WTC11 (cell line): ENCODE data around the gene ASCC1. TPM values are rescaled to one million over a fixed set of nuclear protein-coding genes. Genes with fewer than 3 reads are reported as not detected.

ENCODE experiments used
- ATAC-seq: fragments of 200-7000 bp; cut with Tn5 transposase; 2 replicates; pipeline ENCODE4 v1.10.0; 2021; ENCODE audit warnings: mild to moderate bottlenecking, moderate library complexity
- CTCF ChIA-PET: fragments of 300-600 bp; sonication (Branson Sonifier 250); formaldehyde crosslinking; loops from one replicate; lab custom pipeline; 2021; ENCODE audit warnings: antibody characterized with exemption; lab: Charles Lee
- POLR2A ChIA-PET: fragments of 350-600 bp; sonication (Branson Sonifier 250); formaldehyde crosslinking; loops from one replicate; lab custom pipeline; 2021; ENCODE audit warnings: antibody characterized with exemption; lab: Charles Lee
- DNase-seq: peaks from one replicate; pipeline ENCODE4 v3.0.0; 2021; ENCODE audit warnings: low spot score
- H3K27ac Mint-ChIP-seq: 2 replicates; pipeline ENCODE4 v1.8.0; 2021; ENCODE audit warnings: mixed read lengths
- H3K27me3 Mint-ChIP-seq: 2 replicates; pipeline ENCODE4 v1.8.0; 2021; ENCODE audit warnings: low read depth, mild to moderate bottlenecking, moderate library complexity, mixed read lengths
- H3K36me3 Mint-ChIP-seq: 2 replicates; pipeline ENCODE4 v1.8.0; 2021; ENCODE audit warnings: mixed read lengths
- H3K4me1 Mint-ChIP-seq: 2 replicates; pipeline ENCODE4 v1.8.0; 2022; ENCODE audit warnings: mixed read lengths
- H3K4me3 Mint-ChIP-seq: 2 replicates; pipeline ENCODE4 v1.8.0; 2021; ENCODE audit warnings: mild to moderate bottlenecking, moderate library complexity, mixed read lengths
- H3K9me3 Mint-ChIP-seq: 2 replicates; pipeline ENCODE4 v1.8.0; 2021; ENCODE audit warnings: mixed read lengths
- CBFB ChIP-seq: sonication (generic); formaldehyde crosslinking; IDR thresholded peaks from 2 replicates; pipeline ENCODE4 v1.8.1; 2022; ENCODE audit warnings: mild to moderate bottlenecking, low read depth, missing genetic modification reagents
- ELF4 ChIP-seq: sonication (generic); formaldehyde crosslinking; IDR thresholded peaks from 2 replicates; pipeline ENCODE4 v1.8.1; 2022; ENCODE audit warnings: low read depth, mild to moderate bottlenecking, moderate library complexity, missing genetic modification reagents
- FOXJ3 ChIP-seq: sonication (generic); formaldehyde crosslinking; IDR thresholded peaks from 2 replicates; pipeline ENCODE4 v1.9.0; 2021; ENCODE audit warnings: missing genetic modification reagents, mild to moderate bottlenecking, borderline replicate concordance
- GRHL2 ChIP-seq: fragments of 250-450 bp; sonication (Bioruptor Pico); IDR thresholded peaks from 2 replicates; pipeline ENCODE4 v1.8.0; 2022; ENCODE audit warnings: mild to moderate bottlenecking, moderate library complexity; ENCODE audit not compliant: insufficient replicate concordance, severe bottlenecking
- IRF2 ChIP-seq: sonication (generic); formaldehyde crosslinking; IDR thresholded peaks from 2 replicates; pipeline ENCODE4 v1.8.0; 2022; ENCODE audit warnings: low read depth, missing genetic modification reagents, borderline replicate concordance
- NFATC4 ChIP-seq: fragments of 250-450 bp; sonication (Bioruptor Pico); IDR thresholded peaks from 2 replicates; pipeline ENCODE4 v1.9.0; 2021; ENCODE audit warnings: mild to moderate bottlenecking
- NR2C2 ChIP-seq: sonication (generic); formaldehyde crosslinking; IDR thresholded peaks from 2 replicates; pipeline ENCODE4 v1.8.0; 2022; ENCODE audit warnings: mild to moderate bottlenecking, missing genetic modification reagents
- RELA ChIP-seq: sonication (generic); formaldehyde crosslinking; IDR thresholded peaks from 2 replicates; pipeline ENCODE4 v1.8.1; 2022; ENCODE audit warnings: missing genetic modification reagents, mild to moderate bottlenecking, borderline replicate concordance
- TEAD1 ChIP-seq: sonication (generic); formaldehyde crosslinking; IDR thresholded peaks from 2 replicates; pipeline ENCODE4 v1.8.0; 2022; ENCODE audit warnings: mild to moderate bottlenecking, missing genetic modification reagents
- ZNF232 ChIP-seq: sonication (generic); formaldehyde crosslinking; IDR thresholded peaks from 2 replicates; pipeline ENCODE4 v1.8.0; 2022; ENCODE audit warnings: mild to moderate bottlenecking, missing genetic modification reagents
- ZNF317 ChIP-seq: sonication (generic); formaldehyde crosslinking; IDR thresholded peaks from 2 replicates; pipeline ENCODE4 v1.8.1; 2023; ENCODE audit warnings: low read depth, mild to moderate bottlenecking, moderate library complexity, missing genetic modification reagents, borderline replicate concordance
- ZNF396 ChIP-seq: fragments of 250-450 bp; sonication (Bioruptor Pico); IDR thresholded peaks from 2 replicates; pipeline ENCODE4 v1.8.0; 2021; ENCODE audit warnings: mild to moderate bottlenecking, moderate library complexity, borderline replicate concordance
- ZNF423 ChIP-seq: fragments of 250-450 bp; sonication (Bioruptor Pico); IDR thresholded peaks from 2 replicates; pipeline ENCODE4 v2.1.2; 2022; ENCODE audit warnings: mild to moderate bottlenecking, moderate library complexity
- total RNA-seq: library from RNA; stranded (reverse); gene quantifications from 3 replicates; pipeline ENCODE4 v1.2.3, GENCODE V29; 2021
- TF ChIP-seq, protein P1 (sequence below): sonication (generic); formaldehyde crosslinking; IDR thresholded peaks from 2 replicates; pipeline ENCODE4 v1.8.0; 2022; ENCODE audit warnings: mild to moderate bottlenecking, missing genetic modification reagents
- TF ChIP-seq, protein P2 (sequence below): sonication (generic); formaldehyde crosslinking; IDR thresholded peaks from 2 replicates; pipeline ENCODE4 v1.8.0; 2022; ENCODE audit warnings: mild to moderate bottlenecking, missing genetic modification reagents
- TF ChIP-seq, protein P3 (sequence below): sonication (generic); formaldehyde crosslinking; IDR thresholded peaks from 2 replicates; pipeline ENCODE4 v1.8.1; 2023; ENCODE audit warnings: mild to moderate bottlenecking, missing genetic modification reagents
- TF ChIP-seq, protein P4 (sequence below): fragments of 250-450 bp; sonication (Bioruptor Pico); IDR thresholded peaks from 2 replicates; pipeline ENCODE4 v1.9.0; 2021; ENCODE audit warnings: moderate library complexity, mild to moderate bottlenecking, inconsistent platforms, borderline replicate concordance
- TF ChIP-seq, protein P5 (sequence below): sonication (generic); formaldehyde crosslinking; IDR thresholded peaks from 2 replicates; pipeline ENCODE4 v1.8.0; 2023; ENCODE audit warnings: mild to moderate bottlenecking, missing genetic modification reagents
- TF ChIP-seq, protein P6 (sequence below): fragments of 250-450 bp; sonication (Bioruptor Pico); IDR thresholded peaks from 2 replicates; pipeline ENCODE4 v1.8.0; 2021; ENCODE audit warnings: mild to moderate bottlenecking

The ASCC1 gene
- total RNA-seq, 1 experiment from 2014 or later, result 30.4 TPM

DNA sequence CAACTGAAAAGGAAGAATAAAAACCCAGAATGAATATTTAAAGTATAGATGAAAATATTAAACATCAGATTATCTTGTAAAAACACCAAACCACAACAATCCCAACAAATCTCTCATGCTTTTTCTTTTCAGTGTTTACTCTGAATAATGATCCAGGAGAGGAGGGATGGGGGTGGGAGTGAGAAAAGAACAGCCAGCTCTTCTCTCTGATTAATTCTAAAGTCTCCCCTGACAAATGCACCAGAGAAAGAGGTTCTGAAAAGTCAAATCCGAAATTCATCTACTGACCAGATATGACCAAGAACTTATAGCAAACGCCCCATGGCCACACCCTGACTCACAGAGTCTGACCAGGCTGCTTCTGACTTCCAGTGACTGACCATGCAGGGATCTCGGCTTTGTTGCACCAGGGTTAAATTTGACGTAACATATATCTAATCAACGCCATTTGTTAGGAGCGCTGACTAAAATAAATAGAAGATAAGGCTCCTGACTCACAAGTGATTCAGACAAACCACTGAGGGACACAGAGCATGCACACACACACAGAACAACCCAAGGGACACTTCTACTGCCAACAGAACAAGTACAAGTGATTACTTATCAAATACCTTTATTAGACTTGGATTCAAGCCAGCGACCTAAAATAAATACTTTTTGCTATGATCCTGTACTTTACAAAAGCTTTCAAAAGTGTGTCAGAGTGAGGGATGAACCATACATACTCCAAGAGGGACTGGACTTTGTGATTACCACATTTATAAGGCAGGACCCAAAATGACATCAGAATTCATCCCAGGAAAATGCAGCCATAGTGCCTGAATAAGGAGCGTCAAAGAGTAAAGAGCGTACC is 118.4 kb downstream of the ASCC1 start:
- TF ChIP-seq, protein P1, sequence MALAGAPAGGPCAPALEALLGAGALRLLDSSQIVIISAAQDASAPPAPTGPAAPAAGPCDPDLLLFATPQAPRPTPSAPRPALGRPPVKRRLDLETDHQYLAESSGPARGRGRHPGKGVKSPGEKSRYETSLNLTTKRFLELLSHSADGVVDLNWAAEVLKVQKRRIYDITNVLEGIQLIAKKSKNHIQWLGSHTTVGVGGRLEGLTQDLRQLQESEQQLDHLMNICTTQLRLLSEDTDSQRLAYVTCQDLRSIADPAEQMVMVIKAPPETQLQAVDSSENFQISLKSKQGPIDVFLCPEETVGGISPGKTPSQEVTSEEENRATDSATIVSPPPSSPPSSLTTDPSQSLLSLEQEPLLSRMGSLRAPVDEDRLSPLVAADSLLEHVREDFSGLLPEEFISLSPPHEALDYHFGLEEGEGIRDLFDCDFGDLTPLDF (CRISPR knock-in tag), result no peak
- TF ChIP-seq NFATC4 (no peak), TEAD1 (CRISPR knock-in tag) (no peak), ZNF396 (CRISPR knock-in tag) (no peak), ELF4 (no peak), RELA (no peak), ZNF232 (CRISPR knock-in tag) (no peak)
- TF ChIP-seq, protein P2, sequence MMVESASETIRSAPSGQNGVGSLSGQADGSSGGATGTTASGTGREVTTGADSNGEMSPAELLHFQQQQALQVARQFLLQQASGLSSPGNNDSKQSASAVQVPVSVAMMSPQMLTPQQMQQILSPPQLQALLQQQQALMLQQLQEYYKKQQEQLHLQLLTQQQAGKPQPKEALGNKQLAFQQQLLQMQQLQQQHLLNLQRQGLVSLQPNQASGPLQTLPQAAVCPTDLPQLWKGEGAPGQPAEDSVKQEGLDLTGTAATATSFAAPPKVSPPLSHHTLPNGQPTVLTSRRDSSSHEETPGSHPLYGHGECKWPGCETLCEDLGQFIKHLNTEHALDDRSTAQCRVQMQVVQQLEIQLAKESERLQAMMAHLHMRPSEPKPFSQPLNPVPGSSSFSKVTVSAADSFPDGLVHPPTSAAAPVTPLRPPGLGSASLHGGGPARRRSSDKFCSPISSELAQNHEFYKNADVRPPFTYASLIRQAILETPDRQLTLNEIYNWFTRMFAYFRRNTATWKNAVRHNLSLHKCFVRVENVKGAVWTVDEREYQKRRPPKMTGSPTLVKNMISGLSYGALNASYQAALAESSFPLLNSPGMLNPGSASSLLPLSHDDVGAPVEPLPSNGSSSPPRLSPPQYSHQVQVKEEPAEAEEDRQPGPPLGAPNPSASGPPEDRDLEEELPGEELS, result no peak
- DNase-seq (no peak), ATAC-seq (no peak)
- no peaks in the 10 kb centered on the region for H3K4me1 Mint-ChIP-seq
- H3K36me3 Mint-ChIP-seq, result peaks cover 7% of the 10 kb centered on the region
- ChIA-PET CTCF (no interaction called here), POLR2A (no interaction called here)
- H3K4me3 Mint-ChIP-seq, result no peak overlapping the region
- H3K27ac Mint-ChIP-seq, result no peak overlapping the region
- H3K27me3 Mint-ChIP-seq, result no peaks in the 10 kb centered on the region
- H3K9me3 Mint-ChIP-seq, result no peaks in the 10 kb centered on the region

DNA sequence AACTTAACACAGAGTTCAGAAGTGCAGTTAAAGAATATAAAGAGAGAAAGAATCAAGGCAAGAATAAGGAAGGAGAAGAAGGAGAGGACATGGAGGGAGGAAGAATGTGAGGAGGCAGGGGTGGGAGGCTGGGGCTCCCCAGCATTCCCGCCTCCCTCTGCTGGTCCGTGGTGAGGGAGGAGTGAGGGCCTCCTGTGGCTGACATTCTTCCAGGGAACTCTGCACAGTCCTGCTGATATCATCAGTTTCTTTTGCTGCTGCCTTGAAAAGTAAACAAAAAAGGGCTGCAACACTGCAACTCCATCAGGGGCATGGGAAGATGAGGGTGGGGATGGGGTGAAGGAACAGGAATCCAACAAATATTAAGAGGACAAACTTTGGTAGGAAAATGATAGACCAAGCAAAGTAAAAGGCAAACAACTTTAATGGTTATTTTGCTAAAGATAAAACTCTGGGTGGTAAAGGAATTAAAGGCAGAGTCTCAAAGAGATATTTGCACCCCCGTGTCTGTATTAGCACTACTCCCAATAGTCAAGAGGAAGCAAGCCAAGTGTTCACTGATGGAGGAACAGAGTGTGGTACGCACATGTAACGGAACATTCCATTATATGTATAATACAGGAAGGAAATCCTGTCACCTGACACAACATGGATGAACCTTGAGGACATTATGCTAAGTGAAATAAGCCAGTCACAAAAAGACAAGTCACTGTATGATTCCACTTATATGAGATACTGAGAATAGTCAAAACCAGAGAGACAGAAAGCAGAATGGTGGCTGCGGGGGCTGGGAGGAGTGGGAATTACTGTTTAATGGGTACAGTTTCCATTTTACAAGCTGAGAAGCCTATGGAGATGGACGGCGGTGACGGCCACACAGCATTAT is 119.7 kb downstream of the ASCC1 start:
- H3K36me3 Mint-ChIP-seq, result peaks cover 3% of the 10 kb centered on the region
- DNase-seq, result no peak
- CTCF ChIA-PET, result interaction anchor here (0.7 kb wide), 1 partner anchor 26 kb away, joined by 3 read pairs; no protein-coding TSS in a partner anchor
- H3K9me3 Mint-ChIP-seq, result no peaks in the 10 kb centered on the region
- H3K4me3 Mint-ChIP-seq, result no peak overlapping the region
- ATAC-seq, result peak; percentile 72
- no peak for TF ChIP-seq ZNF317 (CRISPR knock-in tag)
- no peak for TF ChIP-seq CBFB
- TF ChIP-seq GRHL2 (CRISPR knock-in tag), result no peak
- TF ChIP-seq RELA, result no peak
- no peak for TF ChIP-seq ZNF423
- TF ChIP-seq, protein P3, sequence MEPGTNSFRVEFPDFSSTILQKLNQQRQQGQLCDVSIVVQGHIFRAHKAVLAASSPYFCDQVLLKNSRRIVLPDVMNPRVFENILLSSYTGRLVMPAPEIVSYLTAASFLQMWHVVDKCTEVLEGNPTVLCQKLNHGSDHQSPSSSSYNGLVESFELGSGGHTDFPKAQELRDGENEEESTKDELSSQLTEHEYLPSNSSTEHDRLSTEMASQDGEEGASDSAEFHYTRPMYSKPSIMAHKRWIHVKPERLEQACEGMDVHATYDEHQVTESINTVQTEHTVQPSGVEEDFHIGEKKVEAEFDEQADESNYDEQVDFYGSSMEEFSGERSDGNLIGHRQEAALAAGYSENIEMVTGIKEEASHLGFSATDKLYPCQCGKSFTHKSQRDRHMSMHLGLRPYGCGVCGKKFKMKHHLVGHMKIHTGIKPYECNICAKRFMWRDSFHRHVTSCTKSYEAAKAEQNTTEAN (CRISPR knock-in tag), result no peak
- no peaks in the 10 kb centered on the region for H3K4me1 Mint-ChIP-seq
- H3K27me3 Mint-ChIP-seq, result no peaks in the 10 kb centered on the region
- peak overlapping the region; percentile 2; the same call in 1 of the 2 replicates for H3K27ac Mint-ChIP-seq
- POLR2A ChIA-PET, result no interaction called here

DNA sequence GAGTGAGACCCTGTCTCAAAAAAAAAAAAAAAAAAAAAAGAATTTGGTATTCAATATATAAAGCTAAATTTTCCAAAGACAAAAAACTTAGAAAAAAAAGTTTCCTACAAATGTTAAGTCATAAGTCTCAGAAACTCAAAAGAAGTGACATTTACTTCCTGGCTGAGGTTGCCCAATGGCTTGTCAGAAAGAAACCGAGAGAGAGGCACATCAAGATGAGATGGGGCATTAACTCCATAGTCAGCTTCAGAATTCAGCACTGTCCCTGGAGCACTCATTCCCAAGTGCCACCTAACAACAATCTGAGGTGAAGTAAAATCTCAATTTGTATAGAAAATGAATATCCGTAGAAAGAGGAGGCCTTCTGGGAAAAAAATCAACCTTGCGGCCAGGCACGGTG is 120.9 kb downstream of the ASCC1 start:
- POLR2A ChIA-PET, result interaction anchor here (0.7 kb wide), 1 partner anchor 260 kb away, joined by 5 read pairs; no protein-coding TSS in a partner anchor
- ATAC-seq (no peak), DNase-seq (no peak)
- CTCF ChIA-PET, result interaction anchor here (0.6 to 0.7 kb wide), 2 partner anchors 8 to 200 kb away, joined by 3 read pairs; no protein-coding TSS in a partner anchor
- Mint-ChIP-seq H3K27me3 (peaks cover 2% of the 10 kb centered on the region), H3K9me3 (no peaks in the 10 kb centered on the region), H3K27ac (no peak overlapping the region), H3K4me1 (no peaks in the 10 kb centered on the region), H3K4me3 (no peak overlapping the region), H3K36me3 (peaks cover 3% of the 10 kb centered on the region; the same call in 1 of the 2 replicates)
- TF ChIP-seq, protein P4, sequence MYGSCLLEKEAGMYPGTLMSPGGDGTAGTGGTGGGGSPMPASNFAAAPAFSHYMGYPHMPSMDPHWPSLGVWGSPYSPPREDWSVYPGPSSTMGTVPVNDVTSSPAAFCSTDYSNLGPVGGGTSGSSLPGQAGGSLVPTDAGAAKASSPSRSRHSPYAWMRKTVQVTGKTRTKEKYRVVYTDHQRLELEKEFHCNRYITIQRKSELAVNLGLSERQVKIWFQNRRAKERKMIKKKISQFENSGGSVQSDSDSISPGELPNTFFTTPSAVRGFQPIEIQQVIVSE (CRISPR knock-in tag), result no peak
- TF ChIP-seq, protein P5, sequence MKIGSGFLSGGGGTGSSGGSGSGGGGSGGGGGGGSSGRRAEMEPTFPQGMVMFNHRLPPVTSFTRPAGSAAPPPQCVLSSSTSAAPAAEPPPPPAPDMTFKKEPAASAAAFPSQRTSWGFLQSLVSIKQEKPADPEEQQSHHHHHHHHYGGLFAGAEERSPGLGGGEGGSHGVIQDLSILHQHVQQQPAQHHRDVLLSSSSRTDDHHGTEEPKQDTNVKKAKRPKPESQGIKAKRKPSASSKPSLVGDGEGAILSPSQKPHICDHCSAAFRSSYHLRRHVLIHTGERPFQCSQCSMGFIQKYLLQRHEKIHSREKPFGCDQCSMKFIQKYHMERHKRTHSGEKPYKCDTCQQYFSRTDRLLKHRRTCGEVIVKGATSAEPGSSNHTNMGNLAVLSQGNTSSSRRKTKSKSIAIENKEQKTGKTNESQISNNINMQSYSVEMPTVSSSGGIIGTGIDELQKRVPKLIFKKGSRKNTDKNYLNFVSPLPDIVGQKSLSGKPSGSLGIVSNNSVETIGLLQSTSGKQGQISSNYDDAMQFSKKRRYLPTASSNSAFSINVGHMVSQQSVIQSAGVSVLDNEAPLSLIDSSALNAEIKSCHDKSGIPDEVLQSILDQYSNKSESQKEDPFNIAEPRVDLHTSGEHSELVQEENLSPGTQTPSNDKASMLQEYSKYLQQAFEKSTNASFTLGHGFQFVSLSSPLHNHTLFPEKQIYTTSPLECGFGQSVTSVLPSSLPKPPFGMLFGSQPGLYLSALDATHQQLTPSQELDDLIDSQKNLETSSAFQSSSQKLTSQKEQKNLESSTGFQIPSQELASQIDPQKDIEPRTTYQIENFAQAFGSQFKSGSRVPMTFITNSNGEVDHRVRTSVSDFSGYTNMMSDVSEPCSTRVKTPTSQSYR (CRISPR knock-in tag), result no peak
- TF ChIP-seq FOXJ3 (CRISPR knock-in tag), result no peak
- no peak for TF ChIP-seq IRF2 (CRISPR knock-in tag)
- TF ChIP-seq, protein P6, sequence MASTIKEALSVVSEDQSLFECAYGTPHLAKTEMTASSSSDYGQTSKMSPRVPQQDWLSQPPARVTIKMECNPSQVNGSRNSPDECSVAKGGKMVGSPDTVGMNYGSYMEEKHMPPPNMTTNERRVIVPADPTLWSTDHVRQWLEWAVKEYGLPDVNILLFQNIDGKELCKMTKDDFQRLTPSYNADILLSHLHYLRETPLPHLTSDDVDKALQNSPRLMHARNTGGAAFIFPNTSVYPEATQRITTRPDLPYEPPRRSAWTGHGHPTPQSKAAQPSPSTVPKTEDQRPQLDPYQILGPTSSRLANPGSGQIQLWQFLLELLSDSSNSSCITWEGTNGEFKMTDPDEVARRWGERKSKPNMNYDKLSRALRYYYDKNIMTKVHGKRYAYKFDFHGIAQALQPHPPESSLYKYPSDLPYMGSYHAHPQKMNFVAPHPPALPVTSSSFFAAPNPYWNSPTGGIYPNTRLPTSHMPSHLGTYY (CRISPR knock-in tag), result no peak
- TF ChIP-seq NR2C2 (CRISPR knock-in tag), result no peak
